Measurements from ENCODE around the gene NUP98. TPM values are rescaled to one million over a fixed set of nuclear protein-coding genes. Genes with fewer than 3 reads are reported as not detected.

Gene NUP98
- 100 to 1,000 TPM in 2 of 4 donors, 10 to 100 TPM in 2; 65.2 to 128 (median 102) TPM for total RNA-seq

- Histone ChIP-seq H3K4me1 (peaks cover 26 to 29% of the 10 kb centered on the region in 2 donors), H3K36me3 (peaks cover 0 to 19% of the 10 kb centered on the region in 2 donors), H3K27ac (peak within 1 kb of the TSS; percentile 96 to 100 (median 98)), H3K9me3 (no peaks in the 10 kb centered on the region), H3K27me3 (no peaks in the 10 kb centered on the region), H3K4me3 (peak within 1 kb of the TSS; percentile 90 to 98 (median 95))
- in situ Hi-C loops (cut with MboI; ENCODE audit: low sequenced_read_pairs in 4 of 4) (no loop called here), intact Hi-C loops (cut with DNase I; ENCODE audit: low total_unique reads) (loop anchor here (1.0 to 10.0 kb wide), 3 partner anchors 44 to 183 kb away; no protein-coding TSS in a partner anchor)
- TF ChIP-seq POLR2A (IDR thresholded peaks at IDR 0.05) (peak; percentile 100), CTCF (IDR thresholded peaks at IDR 0.05 in 4 of 5, conservative IDR thresholded peaks at IDR 0.05 in 1 of 5) (peak in 3 of 5 experiments; percentile 10 to 33 (median 19))
- DNase-seq = peak; percentile 99 to 100
- ATAC-seq = peak; percentile 92 to 95
Observed at GRCh38 chr11:3797329-3798090, at the start of gene NUP98. Gene NUP98, minus strand, starts transcription at chr11:3797554. Its CDS starts 15,437 bp downstream, at chr11:3782117.

GRCh38 chr11:3845670-3846069 is 48.3 kb upstream of the NUP98 start:
- ATAC-seq (no peak), DNase-seq (no peak)
- Histone ChIP-seq H3K27me3 (no peaks in the 10 kb centered on the region), H3K27ac (no peak overlapping the region), H3K9me3 (no peaks in the 10 kb centered on the region), H3K36me3 (no peaks in the 10 kb centered on the region), H3K4me3 (no peak overlapping the region), H3K4me1 (peaks cover 5 to 6% of the 10 kb centered on the region in 2 donors)
- in situ Hi-C loops (cut with MboI; ENCODE audit: low sequenced_read_pairs in 4 of 4) (loop anchor here (5.0 to 25.0 kb wide), 3 partner anchors 227 to 767 kb away; partner anchors contain the start of gene TRIM68 (in 1 of the 4)), intact Hi-C loops (cut with DNase I; ENCODE audit: low total_unique reads) (loop anchor here (10.0 kb wide), 1 partner anchor 391 kb away; no protein-coding TSS in a partner anchor)
- TF ChIP-seq CTCF (IDR thresholded peaks at IDR 0.05 in 4 of 5, conservative IDR thresholded peaks at IDR 0.05 in 1 of 5) (no peak), POLR2A (IDR thresholded peaks at IDR 0.05) (no peak)

GRCh38 chr11:3845246-3845645 is 47.9 kb upstream of the NUP98 start:
- DNase-seq = no peak
- in situ Hi-C loops (cut with MboI; ENCODE audit: low sequenced_read_pairs in 4 of 4) (loop anchor here (5.0 to 25.0 kb wide), 3 partner anchors 227 to 767 kb away; partner anchors contain the start of gene TRIM68 (in 1 of the 4)), intact Hi-C loops (cut with DNase I; ENCODE audit: low total_unique reads) (loop anchor here (10.0 kb wide), 1 partner anchor 390 kb away; no protein-coding TSS in a partner anchor)
- Histone ChIP-seq H3K36me3 (no peaks in the 10 kb centered on the region), H3K9me3 (no peaks in the 10 kb centered on the region), H3K27ac (no peak overlapping the region), H3K27me3 (no peaks in the 10 kb centered on the region), H3K4me1 (peaks cover 5 to 6% of the 10 kb centered on the region in 2 donors), H3K4me3 (no peak overlapping the region)
- TF ChIP-seq POLR2A (IDR thresholded peaks at IDR 0.05) (no peak), CTCF (IDR thresholded peaks at IDR 0.05 in 4 of 5, conservative IDR thresholded peaks at IDR 0.05 in 1 of 5) (no peak)
- ATAC-seq = no peak

GRCh38 chr11:3843326-3843725 is 46.0 kb upstream of the NUP98 start:
- TF ChIP-seq POLR2A (IDR thresholded peaks at IDR 0.05) (no peak), CTCF (IDR thresholded peaks at IDR 0.05 in 4 of 5, conservative IDR thresholded peaks at IDR 0.05 in 1 of 5) (no peak)
- in situ Hi-C loops (cut with MboI; ENCODE audit: low sequenced_read_pairs in 4 of 4) = loop anchor here in 3 of 4 donors (25.0 kb wide), 2 partner anchors 381 to 769 kb away; partner anchors contain the start of gene TRIM68 (in 1 of the 3)
- intact Hi-C loops (cut with DNase I; ENCODE audit: low total_unique reads) = loop anchor here (10.0 kb wide), 1 partner anchor 389 kb away; no protein-coding TSS in a partner anchor

More at GRCh38 chr11:3843326-3843725, 46.0 kb upstream of the NUP98 start:
- no peak overlapping the region for H3K4me3 ChIP-seq
- DNase-seq (no peak), ATAC-seq (no peak)
- H3K4me1 ChIP-seq = peaks cover 5 to 9% of the 10 kb centered on the region in 2 donors
- no peaks in the 10 kb centered on the region for H3K27me3 ChIP-seq
- H3K27ac ChIP-seq = no peak overlapping the region
- no peaks in the 10 kb centered on the region for H3K36me3 ChIP-seq
- H3K9me3 ChIP-seq = no peaks in the 10 kb centered on the region

All from gastrocnemius medialis (tissue), 4 donors.